ENCODE data around the gene CENPT.

GRCh38 chr16:67892899-67893742 is 45.6 kb upstream of the CENPT start, which contains the start of gene PSKH1:
- TF ChIP-seq PAX5 (IDR thresholded peaks at IDR 0.05; ENCODE audit: borderline replicate concordance, low read depth, low read length) (no peak), TCF7 (IDR thresholded peaks at IDR 0.05; ENCODE audit: borderline replicate concordance) (no peak), CHD1 (IDR thresholded peaks at IDR 0.05; ENCODE audit: low read depth, low read length) (no peak), CTCF (IDR thresholded peaks at IDR 0.05 in 2 of 3, conservative IDR thresholded peaks at IDR 0.05 in 1 of 3; ENCODE audit: control insufficient read depth in 2 of 3, extremely low read depth in 1 of 3, insufficient read depth in 1 of 3, low read depth in 3 of 3, low read length in 3 of 3) (no peak), ZNF274 (IDR thresholded peaks at IDR 0.05; ENCODE audit: insufficient read depth, insufficient read length) (no peak), YY1 (IDR thresholded peaks at IDR 0.05; ENCODE audit: low read depth, low read length) (peak; percentile 95), MEF2A (IDR thresholded peaks at IDR 0.05; ENCODE audit: insufficient read depth, low read depth, low read length) (no peak), CBFB (IDR thresholded peaks at IDR 0.05; ENCODE audit: low read depth) (no peak), CEBPB (IDR thresholded peaks at IDR 0.05; ENCODE audit: borderline replicate concordance in 1 of 2, low read depth in 2 of 2, low read length in 2 of 2) (no peak)

Data from GM12878 (cell line).